ENCODE results near the gene TIMP2. TPM values are rescaled to one million over a fixed set of nuclear protein-coding genes. Genes with fewer than 3 reads are reported as not detected.

The TIMP2 gene
- total RNA-seq, 4 donors from 2014 or later = 172 to 315 (median 211) TPM

DNA sequence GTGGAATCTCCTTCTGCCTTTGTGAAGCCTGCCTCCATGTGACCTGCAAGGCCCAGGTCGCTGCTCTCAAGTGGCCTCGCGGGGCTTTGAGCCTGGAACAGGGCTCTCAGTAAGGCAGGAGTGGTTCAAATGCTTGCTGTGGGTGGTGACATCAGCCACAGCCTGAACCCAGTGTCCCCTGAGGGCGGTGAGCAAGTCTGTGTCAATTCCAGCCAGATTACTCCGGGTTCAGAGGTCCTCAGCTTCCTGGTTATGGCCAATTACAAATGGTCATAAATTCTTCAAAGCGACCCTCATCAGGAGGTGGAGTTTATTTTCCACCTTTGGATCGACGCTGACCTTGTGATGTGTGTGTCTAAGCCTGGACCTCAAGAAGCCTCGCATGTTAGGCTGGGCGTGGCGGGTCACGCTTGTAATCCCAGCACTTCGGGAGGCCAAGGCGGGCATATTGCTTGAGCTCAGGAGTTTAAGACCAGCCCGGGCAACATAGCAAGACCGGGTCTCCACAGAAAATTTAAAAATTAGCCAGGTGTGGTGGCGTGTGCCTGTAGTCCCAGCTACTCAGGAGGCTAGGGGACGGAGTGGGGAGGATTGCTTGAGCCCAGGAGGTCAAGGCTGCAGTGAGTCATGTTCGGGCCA is 37.3 kb upstream of the TIMP2 start:
- ATAC-seq = no peak

DNA sequence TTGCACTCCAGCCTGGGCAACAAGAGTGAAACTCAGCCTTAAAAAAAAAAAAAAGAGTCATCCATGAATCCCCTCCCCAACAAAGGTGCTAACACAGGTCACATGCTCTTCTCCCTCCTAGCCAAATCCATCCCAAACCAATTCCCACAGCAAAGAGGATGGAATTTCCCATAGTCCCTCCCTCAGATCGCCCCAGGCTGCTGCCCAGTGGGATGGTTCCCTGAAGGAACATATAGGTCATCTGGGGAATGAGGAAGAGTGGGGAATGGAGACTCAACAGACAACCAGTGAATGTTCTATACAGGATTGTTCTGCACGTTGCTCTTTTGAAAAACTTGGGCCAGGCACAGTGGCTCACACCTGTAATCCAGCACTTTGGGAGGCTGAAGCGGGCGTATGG is 36.4 kb upstream of the TIMP2 start:
- WGBS, 2 donors (ENCODE audit: low coverage in 1 of 2) = 93 to 95% methylated on average over 3 of the region's 4 CpGs
- Histone ChIP-seq H3K4me3 (no peak overlapping the region), H3K27me3 (no peaks in the 10 kb centered on the region), H3K36me3 (peaks cover 0 to under 1% of the 10 kb centered on the region in 2 donors), H3K4me1 (peaks cover 0 to 4% (median 0%) of the 10 kb centered on the region in 3 donors), H3K9me3 (no peaks in the 10 kb centered on the region), H3K27ac (no peak overlapping the region)
- ATAC-seq = no peak
- no peak for TF ChIP-seq POLR2AphosphoS5 (IDR thresholded peaks at IDR 0.05)
- no peak for TF ChIP-seq POLR2A (IDR thresholded peaks at IDR 0.05)
- TF ChIP-seq EP300 (IDR thresholded peaks at IDR 0.05) = no peak

More for the DNA sequence above, 37.3 kb upstream of the TIMP2 start:
- peaks cover 0 to 9% of the 10 kb centered on the region in 2 donors for H3K36me3 ChIP-seq
- TF ChIP-seq POLR2AphosphoS5 (IDR thresholded peaks at IDR 0.05) (no peak), EP300 (IDR thresholded peaks at IDR 0.05) (no peak), POLR2A (IDR thresholded peaks at IDR 0.05) (no peak)
- TF ChIP-seq, protein P1, sequence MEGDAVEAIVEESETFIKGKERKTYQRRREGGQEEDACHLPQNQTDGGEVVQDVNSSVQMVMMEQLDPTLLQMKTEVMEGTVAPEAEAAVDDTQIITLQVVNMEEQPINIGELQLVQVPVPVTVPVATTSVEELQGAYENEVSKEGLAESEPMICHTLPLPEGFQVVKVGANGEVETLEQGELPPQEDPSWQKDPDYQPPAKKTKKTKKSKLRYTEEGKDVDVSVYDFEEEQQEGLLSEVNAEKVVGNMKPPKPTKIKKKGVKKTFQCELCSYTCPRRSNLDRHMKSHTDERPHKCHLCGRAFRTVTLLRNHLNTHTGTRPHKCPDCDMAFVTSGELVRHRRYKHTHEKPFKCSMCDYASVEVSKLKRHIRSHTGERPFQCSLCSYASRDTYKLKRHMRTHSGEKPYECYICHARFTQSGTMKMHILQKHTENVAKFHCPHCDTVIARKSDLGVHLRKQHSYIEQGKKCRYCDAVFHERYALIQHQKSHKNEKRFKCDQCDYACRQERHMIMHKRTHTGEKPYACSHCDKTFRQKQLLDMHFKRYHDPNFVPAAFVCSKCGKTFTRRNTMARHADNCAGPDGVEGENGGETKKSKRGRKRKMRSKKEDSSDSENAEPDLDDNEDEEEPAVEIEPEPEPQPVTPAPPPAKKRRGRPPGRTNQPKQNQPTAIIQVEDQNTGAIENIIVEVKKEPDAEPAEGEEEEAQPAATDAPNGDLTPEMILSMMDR (IDR thresholded peaks at IDR 0.05) = no peak
- no peaks in the 10 kb centered on the region for H3K9me3 ChIP-seq
- no peaks in the 10 kb centered on the region for H3K27me3 ChIP-seq
- no peak overlapping the region for H3K4me3 ChIP-seq
- WGBS, 2 donors (ENCODE audit: low coverage in 1 of 2) = 80% methylated on average over 6 of the region's 19 CpGs; no CpG with 5 or more reads in 1 of the 2 donors
- peaks cover 0 to 4% (median 0%) of the 10 kb centered on the region in 3 donors for H3K4me1 ChIP-seq
- H3K27ac ChIP-seq = no peak overlapping the region

DNA sequence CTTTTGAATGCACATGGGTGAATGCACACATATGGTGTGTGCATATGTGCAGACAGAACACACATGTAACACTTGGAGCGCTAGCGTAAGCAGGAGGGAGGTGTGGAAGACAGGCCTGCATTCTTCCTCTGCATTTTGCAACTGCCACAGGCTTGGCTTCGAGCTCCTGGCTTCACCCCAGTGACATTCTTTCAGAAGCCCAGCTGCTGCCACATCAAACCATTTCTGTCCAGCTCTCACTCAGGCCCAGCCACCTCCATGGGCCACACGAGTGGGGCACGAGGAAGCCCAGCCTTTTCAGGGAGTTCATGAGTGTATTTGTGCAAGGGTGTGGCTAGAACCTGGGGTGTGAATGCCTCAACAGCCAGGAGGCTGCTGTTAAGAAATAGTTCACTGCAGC is 35.7 kb upstream of the TIMP2 start:
- no peaks in the 10 kb centered on the region for H3K27me3 ChIP-seq
- H3K27ac ChIP-seq = peak overlapping the region in 2 of 4 donors; percentile 35 to 40
- H3K36me3 ChIP-seq = no peaks in the 10 kb centered on the region
- TF ChIP-seq EP300 (IDR thresholded peaks at IDR 0.05) (no peak), POLR2A (IDR thresholded peaks at IDR 0.05) (no peak), POLR2AphosphoS5 (IDR thresholded peaks at IDR 0.05) (no peak)
- TF ChIP-seq, protein P1 (IDR thresholded peaks at IDR 0.05) = no peak
- no CpG with 5 or more reads among the region's 5 CpGs for WGBS, 2 donors (ENCODE audit: low coverage in 1 of 2)
- no peaks in the 10 kb centered on the region for H3K9me3 ChIP-seq
- no peak overlapping the region for H3K4me3 ChIP-seq
- peaks cover 0 to 4% (median 0%) of the 10 kb centered on the region in 3 donors for H3K4me1 ChIP-seq
- peak; percentile 85 for ATAC-seq

DNA sequence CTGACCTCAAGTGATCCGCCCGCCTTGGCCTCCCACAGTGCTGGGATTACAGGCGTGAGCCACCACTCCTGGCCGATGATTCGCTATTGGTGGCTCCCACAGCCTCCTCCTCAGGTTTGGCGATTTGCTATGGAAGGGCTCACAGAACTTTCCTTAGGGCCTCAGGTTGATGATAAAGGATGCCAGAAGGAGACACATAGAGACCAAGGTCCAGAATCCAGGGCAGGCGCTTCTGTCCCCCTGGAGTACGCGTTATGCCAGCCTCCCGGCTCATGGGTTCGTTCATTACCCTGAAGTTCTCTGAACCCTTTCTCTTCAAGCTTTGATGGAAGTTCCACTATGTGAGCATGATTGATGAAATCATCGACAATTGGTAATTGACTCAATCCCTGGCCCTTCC is 34.6 kb upstream of the TIMP2 start:
- Histone ChIP-seq H3K27ac (no peak overlapping the region), H3K4me1 (peaks cover 0 to 4% (median 0%) of the 10 kb centered on the region in 3 donors), H3K27me3 (no peaks in the 10 kb centered on the region), H3K9me3 (no peaks in the 10 kb centered on the region), H3K36me3 (no peaks in the 10 kb centered on the region), H3K4me3 (no peak overlapping the region)
- TF ChIP-seq POLR2A (IDR thresholded peaks at IDR 0.05) (no peak), EP300 (IDR thresholded peaks at IDR 0.05) (no peak), POLR2AphosphoS5 (IDR thresholded peaks at IDR 0.05) (no peak)
- TF ChIP-seq, protein P1 (IDR thresholded peaks at IDR 0.05) = no peak
- WGBS, 2 donors (ENCODE audit: low coverage in 1 of 2) = 86 to 100% methylated on average over 5 to 7 of the region's 12 CpGs
- no peak for ATAC-seq

DNA sequence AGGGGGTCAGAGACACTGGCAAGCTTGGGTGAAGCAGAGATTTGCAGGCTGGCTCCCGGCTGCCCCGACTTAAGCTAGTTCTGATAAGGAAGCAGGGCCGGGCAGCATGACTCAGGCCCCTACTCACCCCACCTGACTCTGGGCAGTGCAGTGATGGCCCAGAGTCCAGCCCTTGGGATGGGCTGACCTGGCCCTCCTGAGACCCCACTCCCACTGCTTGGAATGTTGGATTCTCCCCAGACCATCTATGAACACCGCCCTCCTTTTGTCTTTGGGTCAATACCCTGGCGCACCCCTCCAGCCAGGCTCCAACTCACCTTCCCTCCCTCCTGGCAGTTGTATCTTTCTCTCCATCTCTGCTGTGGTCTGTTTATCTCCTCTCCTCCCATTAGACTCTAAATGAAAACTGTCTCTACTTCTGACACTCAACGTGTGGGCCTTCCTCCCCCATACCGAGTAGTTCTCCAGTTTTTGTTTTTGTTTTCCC is 33.5 kb upstream of the TIMP2 start:
- H3K36me3 ChIP-seq = no peaks in the 10 kb centered on the region
- TF ChIP-seq, protein P1 (IDR thresholded peaks at IDR 0.05) = no peak
- TF ChIP-seq POLR2A (IDR thresholded peaks at IDR 0.05) = no peak
- no peak for TF ChIP-seq EP300 (IDR thresholded peaks at IDR 0.05)
- no peak for TF ChIP-seq POLR2AphosphoS5 (IDR thresholded peaks at IDR 0.05)
- no peaks in the 10 kb centered on the region for H3K27me3 ChIP-seq
- no peak for ATAC-seq
- no peak overlapping the region for H3K4me3 ChIP-seq
- no peak overlapping the region for H3K27ac ChIP-seq
- 66 to 90% methylated on average over 2 to 4 of the region's 7 CpGs for WGBS, 2 donors (ENCODE audit: low coverage in 1 of 2)
- no peaks in the 10 kb centered on the region for H3K9me3 ChIP-seq
- peaks cover 0 to 10% (median 0%) of the 10 kb centered on the region in 3 donors for H3K4me1 ChIP-seq

Data from gastroesophageal sphincter (tissue), 4 donors.